Choroid plexus epithelial cell (primary cell): Measurements from ENCODE around the gene FBXL20.

Experiments used
- DNase-seq: peaks from one replicate; pipeline ENCODE4 v3.0.0-alpha.2; 2010; ENCODE audit warnings: low read depth
- H3K4me3 ChIP-seq: 2 replicates; pipeline ENCODE4 v1.5.1; 2011; ENCODE audit warnings: low read depth, mild to moderate bottlenecking, control low read depth, low read length, moderate library complexity
- TF ChIP-seq, protein P1 (sequence below): conservative IDR thresholded peaks from 2 replicates; pipeline ENCODE4 v1.5.1; 2011; ENCODE audit warnings: low read depth, mild to moderate bottlenecking, control low read depth, inconsistent platforms, low read length, moderate library complexity

FBXL20 gene

DNA sequence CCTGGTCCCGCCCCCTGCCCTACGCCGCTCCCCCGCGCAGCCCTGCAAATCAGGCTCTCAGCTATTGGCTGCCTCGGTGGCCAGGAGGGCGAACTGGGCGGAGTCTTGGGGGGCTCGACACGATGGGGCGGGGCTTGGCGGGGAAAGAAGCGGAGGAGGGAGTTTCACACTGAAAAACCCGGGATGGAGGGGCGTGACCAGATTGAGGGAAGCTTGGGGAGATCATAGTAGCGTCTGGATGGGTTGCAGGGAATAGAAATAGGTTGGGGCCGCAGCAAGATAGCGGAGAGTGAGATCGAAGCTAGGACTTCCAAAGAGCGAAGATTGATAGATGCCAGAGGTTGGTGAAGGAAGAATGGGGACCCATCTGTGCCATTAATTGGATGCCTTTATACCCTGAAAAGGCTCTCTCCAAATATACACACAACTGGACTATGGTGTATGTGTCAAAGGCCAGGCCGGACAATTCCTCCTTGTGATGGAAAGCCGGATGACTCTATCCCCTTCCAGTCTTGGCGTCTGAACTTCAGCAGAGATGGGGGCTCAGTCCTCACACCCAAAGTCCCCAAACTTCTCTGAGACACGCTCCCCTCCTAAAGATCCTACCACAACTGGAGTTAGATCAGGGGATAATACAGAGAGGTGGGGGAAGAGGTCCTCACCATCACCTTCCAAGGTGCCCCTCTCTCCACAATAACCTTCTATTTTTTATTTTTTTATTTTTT is 175.3 kb downstream of the FBXL20 start:
- peak overlapping the region; percentile 33 for H3K4me3 ChIP-seq
- peak; percentile 22 for DNase-seq
- TF ChIP-seq, protein P1, sequence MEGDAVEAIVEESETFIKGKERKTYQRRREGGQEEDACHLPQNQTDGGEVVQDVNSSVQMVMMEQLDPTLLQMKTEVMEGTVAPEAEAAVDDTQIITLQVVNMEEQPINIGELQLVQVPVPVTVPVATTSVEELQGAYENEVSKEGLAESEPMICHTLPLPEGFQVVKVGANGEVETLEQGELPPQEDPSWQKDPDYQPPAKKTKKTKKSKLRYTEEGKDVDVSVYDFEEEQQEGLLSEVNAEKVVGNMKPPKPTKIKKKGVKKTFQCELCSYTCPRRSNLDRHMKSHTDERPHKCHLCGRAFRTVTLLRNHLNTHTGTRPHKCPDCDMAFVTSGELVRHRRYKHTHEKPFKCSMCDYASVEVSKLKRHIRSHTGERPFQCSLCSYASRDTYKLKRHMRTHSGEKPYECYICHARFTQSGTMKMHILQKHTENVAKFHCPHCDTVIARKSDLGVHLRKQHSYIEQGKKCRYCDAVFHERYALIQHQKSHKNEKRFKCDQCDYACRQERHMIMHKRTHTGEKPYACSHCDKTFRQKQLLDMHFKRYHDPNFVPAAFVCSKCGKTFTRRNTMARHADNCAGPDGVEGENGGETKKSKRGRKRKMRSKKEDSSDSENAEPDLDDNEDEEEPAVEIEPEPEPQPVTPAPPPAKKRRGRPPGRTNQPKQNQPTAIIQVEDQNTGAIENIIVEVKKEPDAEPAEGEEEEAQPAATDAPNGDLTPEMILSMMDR: no peak

DNA sequence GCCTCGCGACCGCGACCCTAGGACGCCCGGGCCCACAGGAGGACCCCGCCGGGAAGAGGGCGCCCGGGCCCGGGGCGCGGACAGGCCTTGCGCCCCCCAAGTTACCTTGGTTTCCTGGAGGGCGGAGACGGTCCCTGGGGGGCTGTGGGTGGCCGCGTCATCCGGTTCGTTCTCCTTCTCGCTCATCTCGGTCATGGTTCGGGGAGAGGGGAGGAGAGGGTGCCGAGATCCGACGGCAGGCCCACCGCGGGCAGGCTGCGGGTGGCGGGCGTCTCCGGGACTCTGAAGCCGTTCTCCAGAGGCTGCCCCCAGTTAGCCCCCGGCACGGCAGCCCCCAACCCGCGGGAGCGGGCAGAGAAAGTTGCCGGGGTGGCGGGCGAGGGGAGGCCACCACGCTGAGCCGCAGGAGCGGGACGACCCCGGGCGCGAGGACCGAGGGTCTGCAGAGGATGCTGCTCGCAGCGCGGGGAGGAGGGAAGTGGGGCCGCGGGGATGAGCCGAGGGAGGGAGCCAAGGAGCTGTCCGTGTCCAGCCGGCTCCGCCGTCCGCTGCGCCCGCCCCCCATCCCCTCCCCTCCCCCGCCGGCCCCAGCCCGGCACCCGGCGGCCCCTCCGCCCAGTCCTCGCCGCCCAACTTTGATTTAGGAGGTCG is 176.0 kb downstream of the FBXL20 start, which contains the start of gene STAC2:
Gene STAC2 (minus strand): TSS at position 638 of the 651 bp plus-strand sequence. CDS start 443 bp downstream, at position 195.
- no peak for DNase-seq
- TF ChIP-seq, protein P1: no peak
- peak within 1 kb of the TSS; percentile 33 for H3K4me3 ChIP-seq

DNA sequence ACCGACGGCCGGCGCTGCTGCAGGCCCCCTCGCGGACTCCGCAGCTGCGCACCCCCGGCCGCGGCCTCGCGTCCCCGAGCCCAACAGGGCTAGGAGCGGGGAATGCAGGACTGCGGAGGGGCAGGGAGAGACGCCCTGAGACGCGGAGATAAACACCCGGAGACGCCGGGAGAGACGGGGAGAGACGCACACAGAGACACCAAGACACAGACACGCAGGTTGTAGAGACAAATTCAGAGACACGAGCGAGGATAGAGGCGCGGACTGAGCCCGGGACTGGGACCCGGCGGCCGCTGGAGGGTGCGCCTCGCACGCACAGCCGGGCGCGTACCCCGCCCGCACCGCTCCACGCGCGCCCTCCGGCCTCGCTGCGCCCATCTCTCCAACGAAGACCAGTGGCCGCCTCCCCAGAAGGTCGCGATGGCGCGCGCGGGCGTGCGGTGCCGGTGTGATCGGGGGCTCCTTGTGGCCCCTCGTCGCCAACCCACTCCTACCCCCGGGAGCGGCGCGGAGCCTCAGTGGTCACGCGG is 176.6 kb downstream of the FBXL20 start:
- TF ChIP-seq, protein P1: no peak
- DNase-seq: no peak
- H3K4me3 ChIP-seq: no peak overlapping the region

DNA sequence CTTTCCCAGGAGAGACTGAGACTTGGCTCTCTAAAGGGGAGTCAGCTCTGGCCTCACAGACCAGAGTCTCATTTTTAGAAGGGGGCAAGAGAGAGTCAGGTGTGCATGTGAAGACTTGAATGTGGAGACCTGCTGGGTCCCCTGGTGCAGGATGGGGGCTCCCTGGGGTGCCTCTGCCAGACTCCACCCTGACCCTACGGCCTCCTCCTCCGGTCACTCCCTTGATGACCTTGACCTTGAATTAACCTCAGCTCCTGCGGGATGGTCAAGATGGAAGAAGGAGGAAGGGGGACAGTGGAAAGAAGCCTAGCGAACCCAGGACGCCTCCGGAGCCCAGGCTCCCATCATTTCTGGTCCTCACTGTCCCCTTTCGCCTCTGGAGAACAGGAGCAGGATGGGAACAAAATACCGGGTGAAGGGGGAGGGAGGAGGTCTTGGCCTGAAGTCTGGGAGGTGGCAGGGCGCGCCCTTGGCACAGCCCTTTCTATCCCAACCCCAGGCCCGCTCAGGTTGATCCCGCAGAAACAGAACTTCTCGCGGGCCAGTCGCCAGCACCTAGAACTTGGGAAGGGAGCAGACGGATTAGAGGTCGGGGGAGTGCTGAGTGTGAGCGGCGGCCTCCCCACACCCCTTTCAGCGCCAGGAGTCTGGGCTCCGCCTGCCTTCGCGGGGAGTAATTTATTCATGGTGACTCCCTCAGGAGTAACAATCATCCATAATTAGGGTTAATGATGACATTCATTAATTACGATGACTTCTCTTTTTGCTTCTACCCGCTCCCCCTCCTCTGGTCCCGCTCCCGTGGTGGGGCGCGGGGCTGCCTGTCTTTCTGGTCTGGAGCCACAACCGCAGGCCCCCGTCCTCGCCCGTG is 177.3 kb downstream of the FBXL20 start:
- H3K4me3 ChIP-seq: no peak overlapping the region
- no peak for DNase-seq
- TF ChIP-seq, protein P1: no peak

DNA sequence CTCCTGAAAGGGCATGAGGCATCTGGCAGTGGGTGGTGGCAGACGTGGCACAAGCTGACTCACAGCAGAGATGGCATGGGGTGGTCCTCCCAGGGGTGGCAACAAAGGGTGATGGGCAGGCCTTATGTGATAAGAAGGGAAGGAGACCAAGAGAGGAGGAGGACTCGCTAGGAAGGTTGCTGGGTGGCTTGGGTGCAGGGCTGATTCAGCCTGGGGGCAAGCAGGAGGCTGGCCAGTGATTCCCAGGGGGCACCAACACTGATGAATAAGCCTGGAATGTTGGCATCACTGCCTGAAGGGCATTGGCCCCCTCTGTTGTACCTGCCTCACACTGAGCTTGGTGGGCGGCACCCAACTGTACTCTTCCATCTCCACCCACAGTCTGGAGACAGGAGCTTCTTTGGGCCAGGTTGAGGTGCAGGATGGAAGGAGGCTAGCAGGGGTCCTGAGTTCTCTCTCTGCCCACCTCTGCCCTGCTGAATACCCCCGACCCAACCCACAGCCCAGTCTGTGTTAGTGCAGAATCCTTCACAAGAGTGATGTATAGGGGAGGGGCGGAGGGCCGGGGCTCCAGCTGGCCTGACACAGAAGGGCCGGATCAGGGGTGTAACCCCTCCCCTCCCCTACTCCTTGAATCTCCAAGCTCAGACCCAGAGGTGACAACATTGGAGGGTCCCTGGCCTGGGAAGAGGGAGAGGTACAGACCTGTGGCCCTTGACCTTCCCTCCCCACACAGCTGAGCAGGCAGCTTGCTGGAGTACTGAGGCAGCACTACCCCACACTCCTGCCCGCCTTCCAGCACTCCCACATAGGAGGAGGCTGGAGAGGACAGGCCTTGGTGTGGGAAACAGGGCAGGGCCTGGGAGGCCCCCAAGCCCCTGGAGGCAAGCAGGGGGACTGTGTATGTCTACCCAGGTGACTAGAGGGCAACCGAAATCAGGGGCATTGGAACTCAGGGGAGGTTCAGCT is 178.3 kb downstream of the FBXL20 start:
- TF ChIP-seq, protein P1: no peak
- DNase-seq: no peak
- no peak overlapping the region for H3K4me3 ChIP-seq

DNA sequence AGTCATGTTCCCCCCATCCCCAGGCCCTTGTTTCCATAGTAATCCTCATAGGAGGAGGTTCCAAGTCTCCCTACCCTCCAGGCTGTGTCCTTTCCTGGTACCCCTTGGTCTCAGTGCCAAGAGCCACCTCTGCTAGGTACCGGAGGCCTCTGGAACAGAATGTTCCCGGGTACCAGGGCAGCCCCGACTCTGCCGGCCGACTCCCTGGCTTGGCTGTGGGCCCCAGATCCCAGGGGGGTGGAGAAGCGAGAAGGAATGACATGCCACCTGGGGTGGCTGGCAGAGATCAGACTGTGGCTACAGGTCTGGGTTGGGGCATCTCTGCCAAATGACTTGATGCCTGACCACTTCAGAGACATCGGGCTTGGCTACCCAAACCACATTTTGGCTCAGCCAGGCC is 179.3 kb downstream of the FBXL20 start:
- TF ChIP-seq, protein P1: no peak
- DNase-seq: no peak
- H3K4me3 ChIP-seq: no peak overlapping the region
